ENCODE data around the gene SBNO2.

The SBNO2 gene

DNA sequence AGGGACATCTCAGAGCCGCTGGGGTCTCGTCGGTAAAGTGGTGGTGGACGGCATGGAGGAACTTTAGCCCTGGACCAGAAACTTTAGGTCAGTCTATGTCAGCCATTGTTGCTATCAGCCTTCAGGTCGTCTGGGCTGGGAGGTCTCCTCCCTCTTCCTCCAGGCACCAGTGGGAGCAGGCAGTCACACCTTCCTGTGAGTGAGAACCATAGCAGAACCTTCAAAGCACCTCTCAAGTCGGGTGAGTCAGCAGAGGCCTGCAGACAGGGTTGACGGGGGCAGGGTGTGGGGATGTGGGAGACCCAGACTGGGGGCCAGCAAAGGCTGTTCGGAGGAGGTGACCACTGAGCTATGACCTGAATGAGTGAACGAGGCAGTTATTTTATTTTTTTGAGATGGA is 15.4 kb upstream of the SBNO2 start (continued):
- TF ChIP-seq, protein P1, sequence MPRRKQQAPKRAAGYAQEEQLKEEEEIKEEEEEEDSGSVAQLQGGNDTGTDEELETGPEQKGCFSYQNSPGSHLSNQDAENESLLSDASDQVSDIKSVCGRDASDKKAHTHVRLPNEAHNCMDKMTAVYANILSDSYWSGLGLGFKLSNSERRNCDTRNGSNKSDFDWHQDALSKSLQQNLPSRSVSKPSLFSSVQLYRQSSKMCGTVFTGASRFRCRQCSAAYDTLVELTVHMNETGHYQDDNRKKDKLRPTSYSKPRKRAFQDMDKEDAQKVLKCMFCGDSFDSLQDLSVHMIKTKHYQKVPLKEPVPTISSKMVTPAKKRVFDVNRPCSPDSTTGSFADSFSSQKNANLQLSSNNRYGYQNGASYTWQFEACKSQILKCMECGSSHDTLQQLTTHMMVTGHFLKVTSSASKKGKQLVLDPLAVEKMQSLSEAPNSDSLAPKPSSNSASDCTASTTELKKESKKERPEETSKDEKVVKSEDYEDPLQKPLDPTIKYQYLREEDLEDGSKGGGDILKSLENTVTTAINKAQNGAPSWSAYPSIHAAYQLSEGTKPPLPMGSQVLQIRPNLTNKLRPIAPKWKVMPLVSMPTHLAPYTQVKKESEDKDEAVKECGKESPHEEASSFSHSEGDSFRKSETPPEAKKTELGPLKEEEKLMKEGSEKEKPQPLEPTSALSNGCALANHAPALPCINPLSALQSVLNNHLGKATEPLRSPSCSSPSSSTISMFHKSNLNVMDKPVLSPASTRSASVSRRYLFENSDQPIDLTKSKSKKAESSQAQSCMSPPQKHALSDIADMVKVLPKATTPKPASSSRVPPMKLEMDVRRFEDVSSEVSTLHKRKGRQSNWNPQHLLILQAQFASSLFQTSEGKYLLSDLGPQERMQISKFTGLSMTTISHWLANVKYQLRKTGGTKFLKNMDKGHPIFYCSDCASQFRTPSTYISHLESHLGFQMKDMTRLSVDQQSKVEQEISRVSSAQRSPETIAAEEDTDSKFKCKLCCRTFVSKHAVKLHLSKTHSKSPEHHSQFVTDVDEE (CRISPR knock-in tag; IDR thresholded peaks at IDR 0.05) = no peak
- TF ChIP-seq ZNF8 (CRISPR knock-in tag; IDR thresholded peaks at IDR 0.05) = no peak
- TF ChIP-seq ISL1 (CRISPR knock-in tag; IDR thresholded peaks at IDR 0.05) = no peak
- no peak for TF ChIP-seq CSDC2 (CRISPR knock-in tag; IDR thresholded peaks at IDR 0.05)
- TF ChIP-seq TCF4 (CRISPR knock-in tag; IDR thresholded peaks at IDR 0.05; ENCODE audit: borderline replicate concordance) = no peak
- TF ChIP-seq ZFP30 (CRISPR knock-in tag; IDR thresholded peaks at IDR 0.05) = no peak

DNA sequence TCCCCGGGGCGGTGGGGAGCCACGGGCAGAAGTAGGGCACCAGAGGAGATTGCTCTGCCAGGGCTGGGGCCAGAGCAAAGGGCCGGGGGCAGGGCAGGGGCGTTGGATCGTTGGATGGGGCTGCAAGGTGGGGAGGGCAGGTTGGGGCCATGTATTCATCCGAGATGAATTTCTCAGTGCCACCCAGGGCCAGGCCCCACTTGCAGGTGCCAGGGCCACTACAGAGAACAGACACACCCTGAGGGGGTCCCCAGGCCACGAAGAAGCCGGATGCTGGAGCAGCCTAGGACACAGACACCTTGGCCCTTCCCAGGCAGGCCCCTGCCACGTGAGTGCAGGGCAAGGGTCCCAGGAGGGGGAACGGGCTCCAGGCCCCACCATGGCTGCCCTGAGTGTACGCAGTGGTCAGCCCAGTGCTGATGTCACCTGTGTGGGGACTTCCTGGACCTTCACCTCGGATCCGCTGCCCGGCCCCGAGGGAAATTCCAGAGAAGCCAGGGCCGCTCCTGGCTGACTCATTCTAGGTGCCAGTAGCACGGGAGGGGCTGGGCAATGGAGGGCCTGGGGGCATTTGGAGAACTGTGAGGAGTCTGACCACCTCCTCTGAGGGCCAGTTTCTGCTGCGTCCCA is 9.6 kb upstream of the SBNO2 start:
- ATAC-seq = peak; percentile 52
- TF ChIP-seq SNAI2 (CRISPR knock-in tag; IDR thresholded peaks at IDR 0.05) (no peak), ZFP30 (CRISPR knock-in tag; IDR thresholded peaks at IDR 0.05) (no peak), TCF4 (CRISPR knock-in tag; IDR thresholded peaks at IDR 0.05; ENCODE audit: borderline replicate concordance) (no peak), ESRRG (CRISPR knock-in tag; IDR thresholded peaks at IDR 0.05) (no peak), RARB (CRISPR knock-in tag; IDR thresholded peaks at IDR 0.05) (no peak), CSDC2 (CRISPR knock-in tag; IDR thresholded peaks at IDR 0.05) (no peak), GLIS3 (CRISPR knock-in tag; IDR thresholded peaks at IDR 0.05) (no peak), ZNF8 (CRISPR knock-in tag; IDR thresholded peaks at IDR 0.05) (no peak), TOX (CRISPR knock-in tag; IDR thresholded peaks at IDR 0.05; ENCODE audit: borderline replicate concordance) (no peak), ARNTL (CRISPR knock-in tag; IDR thresholded peaks at IDR 0.05; ENCODE audit: borderline replicate concordance, low read depth) (no peak), ISL1 (CRISPR knock-in tag; IDR thresholded peaks at IDR 0.05) (no peak), PPARA (CRISPR knock-in tag; IDR thresholded peaks at IDR 0.05; ENCODE audit: borderline replicate concordance) (no peak), ZNF565 (CRISPR knock-in tag; conservative IDR thresholded peaks at IDR 0.05; ENCODE audit: low read depth) (no peak), ZFP3 (CRISPR knock-in tag; IDR thresholded peaks at IDR 0.05) (no peak)
- TF ChIP-seq, protein P2, sequence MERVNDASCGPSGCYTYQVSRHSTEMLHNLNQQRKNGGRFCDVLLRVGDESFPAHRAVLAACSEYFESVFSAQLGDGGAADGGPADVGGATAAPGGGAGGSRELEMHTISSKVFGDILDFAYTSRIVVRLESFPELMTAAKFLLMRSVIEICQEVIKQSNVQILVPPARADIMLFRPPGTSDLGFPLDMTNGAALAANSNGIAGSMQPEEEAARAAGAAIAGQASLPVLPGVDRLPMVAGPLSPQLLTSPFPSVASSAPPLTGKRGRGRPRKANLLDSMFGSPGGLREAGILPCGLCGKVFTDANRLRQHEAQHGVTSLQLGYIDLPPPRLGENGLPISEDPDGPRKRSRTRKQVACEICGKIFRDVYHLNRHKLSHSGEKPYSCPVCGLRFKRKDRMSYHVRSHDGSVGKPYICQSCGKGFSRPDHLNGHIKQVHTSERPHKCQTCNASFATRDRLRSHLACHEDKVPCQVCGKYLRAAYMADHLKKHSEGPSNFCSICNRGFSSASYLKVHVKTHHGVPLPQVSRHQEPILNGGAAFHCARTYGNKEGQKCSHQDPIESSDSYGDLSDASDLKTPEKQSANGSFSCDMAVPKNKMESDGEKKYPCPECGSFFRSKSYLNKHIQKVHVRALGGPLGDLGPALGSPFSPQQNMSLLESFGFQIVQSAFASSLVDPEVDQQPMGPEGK (CRISPR knock-in tag; IDR thresholded peaks at IDR 0.05; ENCODE audit: borderline replicate concordance) = no peak
- TF ChIP-seq, protein P3, sequence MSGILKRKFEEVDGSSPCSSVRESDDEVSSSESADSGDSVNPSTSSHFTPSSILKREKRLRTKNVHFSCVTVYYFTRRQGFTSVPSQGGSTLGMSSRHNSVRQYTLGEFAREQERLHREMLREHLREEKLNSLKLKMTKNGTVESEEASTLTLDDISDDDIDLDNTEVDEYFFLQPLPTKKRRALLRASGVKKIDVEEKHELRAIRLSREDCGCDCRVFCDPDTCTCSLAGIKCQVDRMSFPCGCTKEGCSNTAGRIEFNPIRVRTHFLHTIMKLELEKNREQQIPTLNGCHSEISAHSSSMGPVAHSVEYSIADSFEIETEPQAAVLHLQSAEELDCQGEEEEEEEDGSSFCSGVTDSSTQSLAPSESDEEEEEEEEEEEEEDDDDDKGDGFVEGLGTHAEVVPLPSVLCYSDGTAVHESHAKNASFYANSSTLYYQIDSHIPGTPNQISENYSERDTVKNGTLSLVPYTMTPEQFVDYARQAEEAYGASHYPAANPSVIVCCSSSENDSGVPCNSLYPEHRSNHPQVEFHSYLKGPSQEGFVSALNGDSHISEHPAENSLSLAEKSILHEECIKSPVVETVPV (CRISPR knock-in tag; IDR thresholded peaks at IDR 0.05) = no peak
- TF ChIP-seq, protein P1 (CRISPR knock-in tag; IDR thresholded peaks at IDR 0.05) = no peak

DNA sequence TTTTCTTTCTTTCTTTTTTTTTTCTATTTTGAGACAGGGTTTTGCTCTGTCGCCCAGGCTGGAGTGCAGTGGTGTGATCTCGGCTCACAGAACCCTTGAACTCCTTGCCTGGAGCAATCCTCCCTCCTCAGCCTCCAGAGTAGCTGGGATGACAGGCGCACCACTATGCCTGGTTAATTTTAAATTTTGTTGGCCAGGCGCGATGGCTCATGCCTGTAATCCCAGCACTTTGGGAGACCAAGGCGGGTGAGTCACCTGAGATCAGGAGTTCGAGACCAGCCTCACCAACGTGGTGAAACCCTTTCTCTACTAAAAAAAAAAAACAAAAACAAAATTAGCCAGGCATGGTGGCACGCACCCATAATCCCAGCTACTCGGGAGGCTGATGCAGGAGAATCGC is 8.7 kb upstream of the SBNO2 start:
- ATAC-seq = no peak

More for the DNA sequence above, 8.7 kb upstream of the SBNO2 start:
- no peak for TF ChIP-seq GLIS3 (CRISPR knock-in tag; IDR thresholded peaks at IDR 0.05)
- TF ChIP-seq, protein P3 (CRISPR knock-in tag; IDR thresholded peaks at IDR 0.05) = no peak
- no peak for TF ChIP-seq ZFP30 (CRISPR knock-in tag; IDR thresholded peaks at IDR 0.05)
- TF ChIP-seq, protein P2 (CRISPR knock-in tag; IDR thresholded peaks at IDR 0.05; ENCODE audit: borderline replicate concordance) = no peak
- TF ChIP-seq SNAI2 (CRISPR knock-in tag; IDR thresholded peaks at IDR 0.05) = no peak
- TF ChIP-seq ZNF70 (CRISPR knock-in tag; IDR thresholded peaks at IDR 0.05) = no peak
- TF ChIP-seq ARNTL (CRISPR knock-in tag; IDR thresholded peaks at IDR 0.05; ENCODE audit: borderline replicate concordance, low read depth) = no peak
- no peak for TF ChIP-seq CSDC2 (CRISPR knock-in tag; IDR thresholded peaks at IDR 0.05)
- no peak for TF ChIP-seq ZC3H10 (CRISPR knock-in tag; IDR thresholded peaks at IDR 0.05)
- no peak for TF ChIP-seq RARB (CRISPR knock-in tag; IDR thresholded peaks at IDR 0.05)
